Stimulated activated CD4-positive, alpha-beta T cell treated with anti-CD3 and anti-CD28 coated beads, TNF-alpha, amount 100 ng/mL, for 48 hours (primary cell): ENCODE data around the gene ROCK2.

Source experiments
- DNase-seq, 3 donors: peaks; one replicate each; pipeline ENCODE4 v3.0.0-alpha.2; 2020; ENCODE audit warnings: low read depth in 3 of 3

The ROCK2 gene

DNA sequence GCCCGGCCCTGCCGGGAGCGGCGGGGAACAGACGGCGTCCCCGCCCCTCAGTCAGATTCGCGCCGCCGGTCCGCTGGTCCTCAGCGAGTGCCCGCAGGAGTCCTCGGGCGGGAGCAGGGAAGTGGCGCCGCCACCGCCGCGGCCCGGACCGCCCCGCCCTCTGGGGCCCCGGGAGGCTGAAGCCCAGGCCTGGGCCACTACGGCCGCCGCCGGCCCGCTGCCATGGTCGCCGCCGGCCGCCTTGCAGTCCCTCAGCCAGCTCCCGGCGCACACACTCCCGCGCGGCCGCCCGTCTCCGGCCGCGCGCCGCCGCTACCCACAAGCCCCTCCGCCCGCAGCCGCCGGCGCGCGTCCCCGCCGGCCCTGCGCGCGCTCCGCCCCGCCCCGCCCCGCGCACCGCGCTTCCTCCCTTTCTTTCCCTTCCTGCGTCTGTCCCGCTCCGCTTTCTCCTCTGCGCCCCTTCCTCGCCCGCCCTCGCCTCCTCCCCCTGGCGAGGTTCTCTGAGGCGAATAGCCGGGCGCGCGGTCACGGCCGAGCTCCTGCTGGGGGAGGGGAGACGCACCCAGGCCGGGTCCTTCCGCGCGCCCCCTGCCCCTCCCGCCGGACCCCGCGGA is at the start of gene ROCK2:
ROCK2 (minus strand) TSS at position 295 of the 614 bp plus-strand sequence. CDS start 500 bp downstream, outside the sequence.
- DNase-seq: peak; percentile 37 to 54 (median 38)

DNA sequence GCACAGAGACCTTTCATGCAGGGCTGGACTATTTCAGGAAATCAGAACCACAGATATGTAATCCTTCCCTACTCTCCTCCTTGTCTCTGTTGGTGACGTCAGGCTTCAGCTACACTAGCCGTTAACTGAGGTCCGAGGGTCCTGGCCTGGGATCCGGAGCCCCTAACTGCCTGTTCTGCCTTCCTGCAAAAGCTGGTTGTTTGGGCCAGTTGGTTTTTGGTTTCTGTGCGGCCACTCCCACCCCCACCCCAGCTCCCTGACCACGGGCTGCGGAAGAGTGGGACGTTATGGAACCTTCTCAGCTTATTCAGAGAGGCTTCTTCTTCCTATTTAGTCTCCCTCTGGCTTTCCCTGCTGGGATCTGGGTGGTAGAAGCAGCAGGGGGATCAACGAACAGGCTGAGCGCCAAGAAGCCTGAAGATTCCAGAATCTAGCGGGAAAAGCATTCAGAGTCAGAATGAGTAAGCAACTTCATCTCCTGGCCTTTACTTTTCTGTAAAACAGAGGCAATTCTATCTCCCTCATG is 49.3 kb upstream of the ROCK2 start:
- no peak for DNase-seq

DNA sequence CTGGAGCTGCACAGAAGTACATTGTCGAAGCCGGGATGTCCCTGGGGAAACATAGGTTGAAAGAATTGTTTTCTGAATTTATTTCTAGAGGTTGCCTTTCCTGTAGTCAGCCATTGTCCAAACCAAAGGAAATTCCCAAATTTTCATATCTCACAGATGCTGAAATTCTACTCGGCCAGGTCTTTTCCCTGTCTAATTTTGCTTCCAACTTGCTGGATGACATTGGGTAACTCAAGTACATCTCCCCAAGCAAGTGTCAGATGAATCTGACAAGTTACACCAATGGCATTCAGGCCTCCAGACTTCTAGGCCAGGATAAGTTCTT is 47.5 kb upstream of the ROCK2 start:
- DNase-seq: no peak

DNA sequence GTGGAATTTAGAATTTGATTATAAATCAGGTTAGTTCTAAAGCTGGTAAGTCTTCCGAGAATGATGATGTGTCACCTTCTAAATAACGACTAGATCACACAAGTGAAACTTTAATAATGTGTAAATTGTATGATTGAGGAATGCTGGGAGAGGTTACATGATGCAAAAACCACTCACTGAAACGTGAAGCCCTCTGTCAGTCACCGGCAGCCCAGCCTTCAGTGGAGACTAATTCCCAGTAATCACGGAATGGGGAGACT is 45.9 kb upstream of the ROCK2 start:
- DNase-seq: no peak

DNA sequence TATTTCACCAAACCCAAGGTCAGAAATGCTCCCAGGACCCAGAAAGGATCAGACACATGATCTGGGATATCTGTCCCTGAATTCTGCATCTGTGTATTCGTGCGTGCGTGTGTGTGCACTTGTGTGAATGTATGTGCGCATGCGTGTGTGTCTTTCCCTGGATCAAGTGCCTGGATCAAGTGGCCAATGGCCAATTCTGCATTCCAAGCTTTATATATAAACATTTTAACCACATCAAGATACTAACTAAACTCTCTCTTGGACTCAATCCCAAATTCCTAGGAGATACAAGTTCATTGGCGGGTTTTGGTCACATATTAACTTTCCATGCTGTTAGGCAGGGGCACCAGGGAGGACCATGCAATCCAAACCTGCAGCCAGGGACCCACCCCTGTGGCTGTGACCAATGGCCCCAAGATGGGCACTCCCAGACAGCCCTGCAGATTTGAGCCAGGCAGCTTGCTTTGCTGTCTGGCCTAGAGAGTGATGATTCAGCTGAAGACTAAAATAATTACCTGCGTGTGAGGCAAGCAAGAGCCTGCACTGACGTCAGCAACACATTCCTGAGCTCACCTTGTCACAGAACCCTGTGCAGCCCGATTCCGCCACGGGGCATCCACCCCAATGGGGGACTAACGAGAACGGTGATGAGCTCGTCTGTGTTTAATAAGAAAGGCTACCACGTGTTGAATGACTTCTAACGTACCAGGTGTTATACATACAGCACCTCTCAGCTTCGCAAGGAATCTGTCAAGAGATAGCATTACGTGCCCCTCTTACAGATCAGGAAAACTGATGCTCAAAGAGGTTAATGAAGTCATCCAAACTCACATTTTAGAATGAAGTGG is 45.3 kb upstream of the ROCK2 start:
- no peak for DNase-seq

DNA sequence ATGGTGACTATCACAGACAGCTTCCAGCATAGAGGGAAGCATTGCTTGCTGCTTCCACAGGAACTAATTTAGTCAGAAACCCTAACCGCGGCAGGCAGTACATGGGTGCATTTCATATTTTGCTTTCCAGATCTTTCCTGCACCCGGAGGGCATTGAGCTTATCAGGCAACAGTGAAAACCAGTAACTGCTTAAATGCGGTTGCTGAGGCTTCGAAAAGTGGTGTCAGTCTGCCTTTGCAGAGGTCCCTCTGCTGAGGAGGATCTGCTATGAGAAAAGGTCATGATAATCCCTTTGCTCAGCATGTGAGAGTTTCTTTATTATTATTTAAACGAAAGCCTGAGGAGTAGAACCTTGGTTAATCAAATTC is 44.6 kb upstream of the ROCK2 start:
- DNase-seq: no peak

DNA sequence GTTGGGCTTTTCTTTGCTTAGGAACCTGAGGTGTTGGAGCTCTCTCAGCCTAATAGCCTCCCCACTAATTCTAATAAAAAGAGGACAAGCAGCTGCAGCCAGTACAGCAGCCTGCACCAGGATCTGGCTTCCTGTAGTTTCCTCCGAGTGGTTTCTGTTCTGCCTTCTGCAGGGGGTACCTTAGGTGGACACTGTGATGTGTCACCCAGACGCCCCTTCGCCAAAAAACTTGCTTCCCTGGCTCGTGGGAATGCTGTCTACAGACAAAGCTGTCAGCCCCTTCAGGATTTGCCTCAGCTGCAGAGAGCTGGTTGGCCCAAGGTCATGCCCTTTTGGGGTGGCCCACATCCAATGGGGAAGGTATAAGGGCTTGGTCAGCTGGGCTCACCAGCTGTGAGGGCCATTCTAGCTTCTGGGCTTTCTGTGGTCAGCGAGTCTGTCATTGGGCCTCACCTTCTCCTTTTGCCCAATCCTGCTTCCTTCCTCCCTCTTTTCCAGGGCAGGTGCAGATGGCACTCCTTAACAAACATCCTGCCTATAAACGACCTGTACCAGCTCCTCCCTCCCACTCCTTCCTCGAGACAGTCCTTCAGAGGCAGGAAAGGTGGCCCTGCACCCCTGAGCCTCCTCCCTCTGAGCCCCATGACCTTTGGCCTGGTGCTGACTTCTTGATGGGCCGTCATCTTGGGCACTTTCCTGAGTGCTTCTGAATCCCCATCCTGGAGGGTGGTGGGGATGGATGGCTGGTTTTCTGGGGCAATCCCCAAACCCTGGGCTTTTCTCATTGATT is 44.0 kb upstream of the ROCK2 start:
- DNase-seq: no peak

DNA sequence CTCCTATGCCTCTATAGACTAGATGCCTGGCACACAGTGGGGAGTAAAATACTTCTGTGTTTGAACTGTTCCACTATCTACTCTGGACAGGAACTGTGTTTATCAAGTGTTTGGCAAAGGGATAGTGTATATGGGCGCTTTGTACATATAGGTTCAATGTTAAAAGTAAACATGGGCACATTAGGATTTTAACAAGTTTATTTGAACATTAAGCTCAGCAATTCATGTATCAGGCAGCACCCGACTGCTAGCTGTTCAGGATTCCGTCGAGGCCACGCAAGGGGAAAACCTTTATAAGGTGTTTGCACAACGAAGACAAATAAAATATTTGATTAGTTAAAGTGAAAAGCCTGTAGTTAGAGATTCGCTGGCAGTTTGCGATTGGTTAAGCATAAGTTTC is 43.4 kb upstream of the ROCK2 start:
- no peak for DNase-seq

DNA sequence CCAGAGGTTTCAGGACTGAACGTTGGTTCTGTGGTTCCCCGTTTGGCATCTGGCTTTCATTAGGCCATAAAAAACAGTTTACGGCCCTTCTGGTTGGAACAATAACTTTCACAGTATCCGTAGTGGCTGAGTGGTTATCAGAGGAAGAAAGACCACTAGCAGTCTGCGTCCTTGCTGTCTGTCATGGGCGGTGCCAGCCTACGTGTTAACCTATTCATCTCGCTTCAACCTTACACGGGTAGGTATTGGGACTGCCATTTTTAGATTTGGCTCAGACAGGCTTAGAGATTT is 42.6 kb upstream of the ROCK2 start:
- no peak for DNase-seq

DNA sequence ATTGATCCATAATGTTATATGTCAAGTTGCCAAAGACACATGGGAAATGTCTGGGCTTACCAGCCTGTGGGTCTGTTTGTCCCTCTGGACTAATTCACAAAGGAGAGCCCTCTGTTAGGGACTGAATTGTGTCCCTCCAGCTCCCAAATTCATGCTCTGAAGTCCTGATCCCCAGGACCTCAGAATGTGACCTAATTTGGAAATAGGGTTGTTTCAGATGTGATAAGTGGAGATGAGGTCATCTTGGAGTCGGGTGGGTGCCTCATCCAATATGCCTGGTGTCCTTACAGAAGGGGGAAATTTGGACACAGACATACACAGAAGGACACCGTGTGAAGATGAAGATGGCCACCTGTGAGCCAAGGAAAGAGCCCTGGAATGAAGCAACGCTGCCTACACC is 41.4 kb upstream of the ROCK2 start:
- no peak for DNase-seq

DNA sequence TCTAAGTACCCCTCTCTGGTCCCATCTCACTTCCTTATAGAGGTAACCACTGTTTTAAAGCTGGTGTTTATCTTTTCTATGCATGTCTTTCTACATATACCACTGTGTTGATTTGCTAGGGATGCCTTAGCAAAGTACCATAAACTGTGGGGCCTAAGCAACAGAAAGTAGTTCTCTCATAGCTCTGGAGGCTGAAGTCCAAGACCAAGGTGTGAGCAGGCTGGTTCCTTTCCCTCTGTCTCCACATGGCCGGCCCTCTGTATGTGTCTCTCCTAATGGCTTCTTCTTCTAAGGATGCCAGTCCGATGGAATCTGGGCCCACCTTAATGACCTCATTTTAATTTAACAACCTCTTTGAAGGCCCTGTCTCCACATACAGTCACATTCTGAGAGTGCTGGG is 40.8 kb upstream of the ROCK2 start:
- no peak for DNase-seq

DNA sequence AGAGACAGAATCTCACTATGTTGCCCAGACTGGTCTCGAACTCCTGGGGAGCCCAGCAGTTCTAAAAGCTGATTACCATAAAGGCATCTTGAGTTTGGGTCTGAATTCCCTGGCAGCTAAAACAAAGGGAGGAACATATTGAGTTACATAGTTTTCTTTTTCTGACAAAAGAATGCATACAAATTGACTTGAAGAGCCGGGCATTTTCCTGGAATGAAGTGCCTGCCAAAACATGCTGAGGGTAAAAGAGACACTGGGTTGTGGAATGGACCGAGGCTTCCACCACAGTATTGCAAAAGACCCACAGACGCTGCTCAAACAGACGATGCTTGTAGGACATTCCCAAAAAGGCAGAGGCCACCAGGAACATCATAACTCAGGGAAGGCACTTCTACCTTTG is 35.1 kb upstream of the ROCK2 start:
- no peak for DNase-seq

DNA sequence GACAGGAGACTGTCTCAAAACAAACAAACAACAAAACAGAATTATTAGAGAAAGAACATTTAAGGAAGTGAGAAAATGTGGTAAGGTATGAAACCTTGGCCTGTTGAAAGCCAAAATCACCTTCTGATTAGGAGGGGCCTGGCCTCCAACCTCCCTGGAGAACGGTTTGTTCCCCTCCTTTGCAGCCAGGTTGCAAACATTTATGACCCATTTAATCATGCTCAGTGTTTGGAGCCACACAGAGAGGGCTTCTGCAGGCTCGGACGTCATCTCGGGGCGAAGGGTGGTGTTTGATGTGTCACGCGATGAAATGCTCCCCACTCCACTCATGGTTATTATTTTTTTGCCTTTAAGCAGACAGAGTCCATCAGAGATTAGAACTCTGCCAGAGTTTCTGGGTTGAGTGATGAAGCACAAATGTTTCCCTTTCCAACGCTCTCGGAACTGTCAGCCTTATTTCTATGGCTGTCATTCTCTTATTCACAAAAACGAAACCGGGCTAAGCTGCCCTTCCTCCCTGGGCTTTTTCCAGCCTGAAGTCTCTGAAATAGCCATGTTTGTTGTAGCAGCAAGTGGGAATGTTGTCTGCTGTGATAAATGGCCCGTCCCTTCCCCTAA is 33.6 kb upstream of the ROCK2 start:
- no peak for DNase-seq

DNA sequence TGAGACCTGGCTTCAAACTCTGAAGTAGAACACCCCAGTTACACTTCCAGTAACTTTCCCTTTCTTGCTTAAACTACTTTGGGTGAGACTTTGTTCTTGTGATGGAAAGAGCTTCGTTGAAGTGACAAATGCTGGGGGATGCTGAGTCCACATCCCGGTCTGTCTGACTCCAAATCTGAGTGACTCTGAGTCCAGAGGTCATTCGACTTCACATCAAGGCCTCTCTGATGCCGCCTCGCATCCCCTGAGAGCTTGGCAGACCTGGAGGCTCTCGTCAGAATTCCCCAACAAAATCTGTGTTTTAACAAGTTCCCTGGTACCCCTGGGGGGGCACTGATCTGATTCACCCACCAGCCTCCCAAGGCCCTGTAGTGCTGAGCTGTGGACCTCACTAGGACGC is 31.6 kb upstream of the ROCK2 start:
- no peak for DNase-seq

DNA sequence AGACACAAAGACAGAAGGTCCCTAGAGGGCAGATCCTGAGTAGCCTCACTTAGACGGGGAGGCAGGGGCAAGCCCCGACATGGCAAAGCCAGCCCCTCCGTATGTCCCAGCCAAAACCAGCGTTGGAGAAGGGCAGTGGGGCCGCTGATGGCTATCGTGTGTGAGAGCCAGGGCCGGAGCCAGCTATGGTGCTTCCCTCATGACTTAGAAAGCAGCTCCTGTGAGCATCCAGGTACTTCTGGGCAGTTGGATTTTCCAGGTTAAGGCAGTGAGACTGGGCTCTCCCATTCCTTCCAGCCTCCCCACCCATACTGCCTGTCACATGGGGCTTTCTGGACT is 31.2 kb upstream of the ROCK2 start:
- no peak for DNase-seq

DNA sequence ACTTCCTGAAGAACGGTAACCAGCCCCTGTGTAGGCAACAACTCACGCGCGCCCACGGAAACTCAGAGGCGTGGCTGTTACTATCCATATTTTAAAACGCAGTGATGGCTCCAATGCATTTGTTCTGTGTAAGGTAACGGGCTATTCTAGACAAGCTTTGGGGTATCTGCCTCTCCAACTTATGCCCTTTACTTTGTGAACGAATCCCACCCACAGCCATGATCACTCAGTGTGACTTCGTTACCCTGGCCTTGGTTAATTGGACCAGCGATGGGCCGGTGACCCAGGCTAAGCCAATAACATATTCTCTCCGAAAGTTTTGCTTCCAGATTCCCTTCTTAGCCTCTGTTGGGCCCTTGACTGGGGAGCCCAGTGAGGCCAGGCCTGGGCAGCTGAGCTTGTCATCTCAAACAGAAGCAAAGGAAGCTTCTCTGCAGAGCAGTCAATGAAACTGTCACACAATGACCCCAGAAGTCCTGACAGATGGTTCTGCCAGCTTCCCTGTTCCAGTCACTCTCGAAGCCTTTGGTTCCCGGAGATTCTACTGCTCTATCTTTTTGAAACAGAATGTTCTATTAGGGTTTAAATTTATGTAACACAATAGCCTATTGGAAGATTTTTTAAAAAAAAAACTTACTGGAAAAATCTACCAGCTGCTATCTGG is 30.7 kb upstream of the ROCK2 start:
- no peak for DNase-seq

DNA sequence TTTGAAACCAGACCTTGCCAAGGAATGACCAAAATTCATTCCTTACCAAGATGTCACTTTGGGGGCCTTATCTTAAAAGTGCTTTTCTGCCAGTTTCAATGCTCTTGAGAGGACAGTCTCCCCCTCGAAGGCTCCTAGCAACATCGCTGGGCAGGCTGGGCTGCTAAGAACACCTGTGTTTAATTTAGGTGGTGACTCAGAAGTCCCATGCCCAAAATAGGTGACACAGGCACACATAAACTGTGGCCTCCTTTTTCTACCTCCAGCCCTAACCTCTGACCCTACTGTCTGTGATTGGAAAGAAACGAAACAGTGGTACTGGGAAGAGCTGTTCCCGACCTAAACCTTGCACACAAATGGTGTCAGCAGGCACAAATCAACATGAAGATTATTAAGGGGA is 28.7 kb upstream of the ROCK2 start:
- DNase-seq: no peak

DNA sequence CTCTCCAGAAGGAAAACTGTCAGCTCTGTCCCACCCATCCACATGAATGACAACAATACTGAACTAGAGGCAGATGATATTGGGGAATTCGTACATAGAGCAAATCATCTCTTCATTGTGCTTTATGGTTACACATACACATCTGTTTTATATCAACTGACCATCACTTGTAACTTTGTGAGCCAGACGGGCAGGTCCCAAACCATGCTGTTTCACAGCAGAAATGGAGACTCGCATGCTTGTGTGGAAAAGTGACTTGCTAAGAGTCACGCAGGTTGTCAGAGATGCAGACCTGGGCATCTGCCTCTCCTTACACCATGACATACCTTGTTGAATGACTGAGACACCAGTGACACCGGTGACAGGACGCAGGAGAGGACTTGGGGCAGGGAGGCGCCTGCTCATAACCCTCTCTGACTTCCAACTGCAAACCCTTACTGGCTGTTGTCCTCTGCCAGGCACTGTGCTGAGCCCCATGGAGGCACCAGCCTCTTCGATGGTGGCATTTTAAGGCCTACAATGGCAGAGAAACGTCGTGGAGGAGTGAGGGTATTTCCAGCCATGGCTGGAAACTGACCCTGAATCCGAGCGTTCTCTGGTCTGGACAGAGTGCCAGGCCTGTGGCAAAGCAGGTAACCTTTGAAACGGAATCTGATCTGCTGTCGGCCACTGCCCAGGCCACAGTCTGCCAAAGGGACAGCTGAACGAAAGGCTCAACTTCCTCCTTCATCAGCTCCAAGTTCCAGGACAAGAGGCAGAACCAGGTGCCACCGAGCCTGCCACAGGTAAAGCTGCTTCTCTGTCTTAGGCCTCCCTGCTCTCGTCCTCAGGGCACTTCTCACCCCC is 26.9 kb upstream of the ROCK2 start:
- DNase-seq: no peak

DNA sequence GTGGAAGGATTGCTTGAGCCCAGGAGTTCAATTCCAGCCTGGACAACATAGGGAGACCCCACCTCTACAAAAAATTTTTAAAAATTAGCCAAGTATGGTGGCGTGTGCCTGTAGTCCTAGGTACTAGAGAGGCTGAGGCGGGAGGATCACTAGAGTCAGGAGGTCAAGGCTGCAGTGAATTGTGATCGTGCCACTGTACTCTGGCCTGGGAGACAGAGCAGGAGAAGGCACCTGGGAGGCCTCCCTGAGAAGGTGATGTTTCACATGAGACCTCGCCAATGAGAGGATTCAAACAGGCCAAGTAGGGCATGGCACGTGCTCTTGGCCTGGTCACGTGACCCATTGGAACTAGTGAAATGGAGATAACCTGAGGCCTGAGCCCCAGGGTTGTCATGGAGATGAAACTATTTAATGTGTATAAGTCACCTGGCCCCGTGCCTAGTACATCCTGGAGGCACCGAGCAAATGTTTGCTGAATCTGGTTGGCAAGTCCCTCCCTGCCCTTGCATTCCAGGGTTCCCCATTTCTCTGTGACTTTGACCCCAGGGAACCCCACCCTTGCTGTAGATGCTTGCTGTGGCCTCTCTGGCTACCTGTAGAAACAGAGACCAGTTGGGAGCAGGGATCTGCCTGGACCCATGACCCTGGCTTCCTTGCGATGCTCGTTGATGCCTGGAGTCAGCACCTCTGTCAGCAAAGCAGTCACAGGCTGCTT is 26.1 kb upstream of the ROCK2 start:
- no peak for DNase-seq

DNA sequence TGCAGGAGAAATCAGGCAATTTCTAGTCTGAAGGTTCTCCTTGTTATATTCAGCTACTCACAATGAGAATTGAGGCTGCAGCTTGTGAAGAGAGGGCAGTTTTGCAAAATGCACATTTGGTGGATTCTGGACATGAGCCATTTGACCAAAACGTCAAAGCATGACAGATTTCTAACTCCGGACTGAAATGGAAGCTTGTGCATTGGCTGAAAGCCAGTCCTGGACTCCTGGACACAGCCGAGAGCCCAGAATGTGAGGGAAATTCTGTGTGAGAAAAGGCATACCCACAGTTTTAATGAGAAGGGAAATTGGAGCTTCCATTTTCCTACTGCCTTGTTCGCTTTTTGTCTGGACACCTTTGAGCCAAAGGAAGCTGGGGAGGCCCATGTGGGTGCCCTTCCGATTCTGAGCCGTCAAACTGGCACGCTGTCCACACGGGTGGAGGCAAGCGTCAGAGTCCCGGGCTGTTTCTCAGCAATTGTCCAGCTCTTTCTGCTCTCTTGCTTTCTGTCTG is 23.7 kb upstream of the ROCK2 start:
- DNase-seq: no peak
